HG03432 (cell line): ENCODE measurements around the gene HSFX1.

ENCODE experiments used
- ATAC-seq: cut with Tn5 transposase; IDR thresholded peaks from one replicate; pipeline ENCODE4 v1.9.1; 2021; ENCODE audit warnings: mild to moderate bottlenecking, moderate library complexity; ENCODE audit not compliant: unreplicated experiment

Gene HSFX1

GRCh38 chrX:149804102-149804501 lies 30.2 kb downstream of the HSFX1 start:
- no peak for ATAC-seq

GRCh38 chrX:149807747-149808458 lies 34.0 kb downstream of the HSFX1 start:
- ATAC-seq: no peak

GRCh38 chrX:149818652-149819051 lies 44.8 kb downstream of the HSFX1 start:
- ATAC-seq: no peak

GRCh38 chrX:149819371-149819770 lies 45.5 kb downstream of the HSFX1 start:
- no peak for ATAC-seq

GRCh38 chrX:149825424-149825823 lies 51.6 kb downstream of the HSFX1 start:
- no peak for ATAC-seq
